Measurements from ENCODE around the gene DNAJC18.

DNA sequence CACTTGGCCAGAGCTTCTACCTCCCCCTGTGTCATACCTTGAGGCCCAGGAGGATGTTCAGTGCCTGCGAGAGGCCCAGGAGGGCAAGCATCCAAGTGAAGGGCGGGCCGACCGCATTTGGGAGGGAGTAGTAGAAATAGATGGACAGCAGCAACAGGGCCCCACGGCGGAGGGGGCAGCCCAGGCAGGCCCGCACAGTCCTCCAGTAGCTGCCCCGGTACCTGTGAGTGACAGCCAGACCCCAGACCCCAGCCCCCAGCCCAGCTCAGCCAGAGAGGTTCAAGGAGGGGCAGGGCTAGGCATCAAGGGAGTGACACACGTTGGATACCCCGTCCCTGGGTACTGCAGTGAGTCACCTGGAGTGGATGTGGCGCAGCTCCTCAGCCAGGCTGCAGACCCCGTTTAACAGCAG lies 41.8 kb upstream of the DNAJC18 start:
- TF ChIP-seq, protein P1, sequence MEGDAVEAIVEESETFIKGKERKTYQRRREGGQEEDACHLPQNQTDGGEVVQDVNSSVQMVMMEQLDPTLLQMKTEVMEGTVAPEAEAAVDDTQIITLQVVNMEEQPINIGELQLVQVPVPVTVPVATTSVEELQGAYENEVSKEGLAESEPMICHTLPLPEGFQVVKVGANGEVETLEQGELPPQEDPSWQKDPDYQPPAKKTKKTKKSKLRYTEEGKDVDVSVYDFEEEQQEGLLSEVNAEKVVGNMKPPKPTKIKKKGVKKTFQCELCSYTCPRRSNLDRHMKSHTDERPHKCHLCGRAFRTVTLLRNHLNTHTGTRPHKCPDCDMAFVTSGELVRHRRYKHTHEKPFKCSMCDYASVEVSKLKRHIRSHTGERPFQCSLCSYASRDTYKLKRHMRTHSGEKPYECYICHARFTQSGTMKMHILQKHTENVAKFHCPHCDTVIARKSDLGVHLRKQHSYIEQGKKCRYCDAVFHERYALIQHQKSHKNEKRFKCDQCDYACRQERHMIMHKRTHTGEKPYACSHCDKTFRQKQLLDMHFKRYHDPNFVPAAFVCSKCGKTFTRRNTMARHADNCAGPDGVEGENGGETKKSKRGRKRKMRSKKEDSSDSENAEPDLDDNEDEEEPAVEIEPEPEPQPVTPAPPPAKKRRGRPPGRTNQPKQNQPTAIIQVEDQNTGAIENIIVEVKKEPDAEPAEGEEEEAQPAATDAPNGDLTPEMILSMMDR (IDR thresholded peaks at IDR 0.05): no peak
- no peak for TF ChIP-seq POLR2AphosphoS5 (IDR thresholded peaks at IDR 0.05)

Data from gastroesophageal sphincter (tissue), 3 donors.